HCT116 (cell line): Measurements from ENCODE around the gene ZNF784. TPM values are rescaled to one million over a fixed set of nuclear protein-coding genes. Genes with fewer than 3 reads are reported as not detected.

Source experiments
- ATAC-seq: fragments of 200-7000 bp; cut with Tn5 transposase; 2 replicates; pipeline ENCODE4 v1.9.1; 2020; ENCODE audit warnings: mild to moderate bottlenecking, moderate library complexity
- BruUV-seq: library from RNA; stranded (reverse); fragments of 400-500 nt; replicated peaks from 2 replicates; lab custom pipeline; 2021; lab: Mats Ljungman, UMichigan
- CTCF ChIA-PET: fragments of 300-600 bp; sonication (Branson Sonifier 250); formaldehyde crosslinking; loops from one replicate; lab custom pipeline; 2021; ENCODE audit warnings: antibody characterized with exemption; lab: Charles Lee
- POLR2A ChIA-PET: fragments of 300-600, 350-600 bp; sonication (Branson Sonifier 250); formaldehyde crosslinking; loops from one replicate; lab custom pipeline; 2021; ENCODE audit warnings: antibody characterized with exemption; lab: Charles Lee
- RAD21 ChIA-PET, 2 experiments: fragments of 300-600 bp; sonication (Branson Sonifier 250); formaldehyde crosslinking; loops; one replicate each; lab custom pipeline; 2023; ENCODE audit warnings: low total read pairs in 2 of 2; ENCODE audit not compliant: uncharacterized antibody in 2 of 2, unreplicated experiment in 2 of 2, low non-redundant PET in 1 of 2; lab: Charles Lee
- DNase-seq: peaks from one replicate; pipeline ENCODE4 v3.0.0-alpha.2; 2010; ENCODE audit warnings: low read depth, low spot score
- H2AFZ ChIP-seq: fragments of 200-600 bp; shearing (Covaris generic), sonication (generic); 2 replicates; pipeline ENCODE4 v1.6.1; 2017; ENCODE audit warnings: low read depth, mixed run types, mixed read lengths, antibody characterized with exemption, low read length; ENCODE audit not compliant: poor library complexity, severe bottlenecking
- H3K27ac ChIP-seq: 2 replicates; pipeline ENCODE4 v1.5.1; 2012; ENCODE audit warnings: low read depth, low read length
- H3K27me3 ChIP-seq: fragments of 200-600 bp; sonication (generic); 2 replicates; pipeline ENCODE4 v1.6.1; 2016; ENCODE audit warnings: mixed run types, low read length, mixed read lengths; ENCODE audit not compliant: insufficient read depth
- H3K36me3 ChIP-seq, 2 experiments: fragments of 200-500 bp in 1 of 2; fragments of 200-600 bp in 1 of 2; sonication (Bioruptor generic) in 1 of 2; sonication (generic) in 1 of 2; 2 replicates each; pipeline versions ENCODE4 v1.5.1 to v1.6.1; 2014 to 2016; ENCODE audit warnings: low read length in 2 of 2, inconsistent platforms in 1 of 2, mixed read lengths in 1 of 2, mixed run types in 1 of 2; ENCODE audit not compliant: insufficient read depth in 2 of 2, control insufficient read depth in 1 of 2
- H3K4me1 ChIP-seq, 2 experiments: fragments of 200-600 bp in 1 of 2; sonication (generic) in 1 of 2; 2 replicates each; pipeline versions ENCODE4 v1.5.1 to v1.6.1; 2012 to 2017; ENCODE audit warnings: low read length in 2 of 2, inconsistent platforms in 1 of 2, mild to moderate bottlenecking in 1 of 2, mixed read lengths in 1 of 2, mixed run types in 1 of 2, moderate library complexity in 1 of 2; ENCODE audit not compliant: insufficient read depth in 2 of 2, control insufficient read depth in 1 of 2
- H3K4me2 ChIP-seq: fragments of 200-600 bp; sonication (generic); 2 replicates; pipeline ENCODE4 v1.6.1; 2017; ENCODE audit warnings: mixed run types, low read length, mixed read lengths
- H3K4me3 ChIP-seq, 2 experiments: fragments of 200-600 bp in 1 of 2; sonication (generic) in 1 of 2; replicated peaks in 1 of 2; 2 replicates each; pipeline ENCODE4 v1.5.1; 2011 to 2016; ENCODE audit warnings: low read length in 2 of 2, control low read depth in 1 of 2, low read depth in 1 of 2, mild to moderate bottlenecking in 1 of 2, mixed read lengths in 1 of 2, mixed run types in 1 of 2
- H3K79me2 ChIP-seq: fragments of 200-600 bp; sonication (generic); 2 replicates; pipeline ENCODE4 v1.6.1; 2017; ENCODE audit warnings: mild to moderate bottlenecking, mixed run types, low read length, moderate library complexity, mixed read lengths; ENCODE audit not compliant: insufficient read depth
- H3K9ac ChIP-seq: fragments of 200-600 bp; sonication (generic); 2 replicates; pipeline ENCODE4 v1.6.1; 2016; ENCODE audit warnings: low read length, mixed read lengths
- H3K9me2 ChIP-seq: fragments of 200-600 bp; sonication (generic), shearing (Covaris generic); 2 replicates; pipeline ENCODE4 v1.6.1; 2017; ENCODE audit warnings: mixed run types, mild to moderate bottlenecking, moderate library complexity; ENCODE audit not compliant: insufficient read depth
- H3K9me3 ChIP-seq, 2 experiments: fragments of 200-500 bp in 1 of 2; fragments of 200-600 bp in 1 of 2; sonication (Bioruptor generic) in 1 of 2; sonication (generic) in 1 of 2; 2 replicates each; pipeline ENCODE4 v1.6.1; 2014 to 2017; ENCODE audit warnings: low read length in 2 of 2, mixed read lengths in 2 of 2, inconsistent platforms in 1 of 2, low read depth in 1 of 2, mild to moderate bottlenecking in 1 of 2, mixed run types in 1 of 2, moderate library complexity in 1 of 2; ENCODE audit not compliant: control insufficient read depth in 1 of 2, insufficient read depth in 1 of 2
- H4K20me1 ChIP-seq: fragments of 200-600 bp; sonication (generic), shearing (Covaris generic); 2 replicates; pipeline ENCODE4 v1.6.1; 2017; ENCODE audit warnings: mixed run types, mild to moderate bottlenecking, moderate library complexity; ENCODE audit not compliant: insufficient read depth
- EZH2 ChIP-seq: fragments of 200-600 bp; sonication (generic); IDR thresholded peaks from 2 replicates; pipeline ENCODE4 v1.6.1; 2017; ENCODE audit warnings: antibody characterized with exemption, mixed run types
- FOSL1 ChIP-seq: IDR thresholded peaks from 2 replicates; pipeline ENCODE4 v1.6.1; 2012; ENCODE audit warnings: low read depth
- intact Hi-C: fragments of 100-400 bp; cut with micrococcal nuclease; formaldehyde crosslinking; loops from 2 replicates; pipeline ENCODE4 v1.10.0; 2022
- total RNA-seq: library from RNA; stranded (reverse); gene quantifications from one replicate; pipeline ENCODE4 v1.2.1, GENCODE V29; 2021; ENCODE audit not compliant: unreplicated experiment
- TF ChIP-seq, protein P1 (sequence below): IDR thresholded peaks from 2 replicates; pipeline ENCODE4 v1.6.1; 2012
- TF ChIP-seq, protein P2 (sequence below), 3 experiments: fragments of 200-600 bp in 1 of 3; sonication (generic) in 1 of 3; IDR thresholded peaks in 2 of 3; conservative IDR thresholded peaks in 1 of 3; 2 replicates each; pipeline ENCODE4 v1.5.1; 2012 to 2017; ENCODE audit warnings: low read depth in 2 of 3, low read length in 2 of 3, antibody characterized with exemption in 1 of 3, borderline replicate concordance in 1 of 3, control low read depth in 1 of 3, mild to moderate bottlenecking in 1 of 3, mixed read lengths in 1 of 3, mixed run types in 1 of 3, moderate library complexity in 1 of 3; ENCODE audit not compliant: insufficient read depth in 1 of 3
- TF ChIP-seq, protein P3 (sequence below): IDR thresholded peaks from 2 replicates; pipeline ENCODE4 v1.6.1; 2011; ENCODE audit warnings: mild to moderate bottlenecking, low read length, moderate library complexity; ENCODE audit not compliant: insufficient replicate concordance; ENCODE audit errors: extremely low read depth

ZNF784 gene
- total RNA-seq, 1 experiment from 2014 or later: 5.3 TPM

DNA sequence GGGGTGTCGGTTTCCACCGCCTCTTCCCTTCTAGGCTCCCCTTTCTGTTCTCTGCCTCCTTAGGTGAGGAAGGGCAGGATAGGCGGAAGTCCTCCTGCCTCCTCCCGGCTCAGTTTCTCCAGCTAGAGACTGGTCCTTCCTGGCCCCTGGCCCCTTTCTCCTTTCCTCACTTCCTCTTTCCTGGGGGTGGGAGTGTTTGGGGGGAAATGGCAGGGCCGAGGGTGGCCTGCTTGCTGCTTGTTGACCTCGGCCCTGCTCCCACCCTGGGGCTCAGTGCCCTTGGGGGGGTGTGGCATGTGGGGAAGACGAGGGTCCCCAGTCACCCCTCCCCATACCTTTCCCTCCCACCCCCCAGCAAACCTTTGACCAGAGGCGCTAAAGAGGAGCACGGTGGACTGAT is 35.5 kb upstream of the ZNF784 start:
- no peak for TF ChIP-seq FOSL1
- TF ChIP-seq, protein P1, sequence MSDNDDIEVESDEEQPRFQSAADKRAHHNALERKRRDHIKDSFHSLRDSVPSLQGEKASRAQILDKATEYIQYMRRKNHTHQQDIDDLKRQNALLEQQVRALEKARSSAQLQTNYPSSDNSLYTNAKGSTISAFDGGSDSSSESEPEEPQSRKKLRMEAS: no peak
- TF ChIP-seq, protein P2, sequence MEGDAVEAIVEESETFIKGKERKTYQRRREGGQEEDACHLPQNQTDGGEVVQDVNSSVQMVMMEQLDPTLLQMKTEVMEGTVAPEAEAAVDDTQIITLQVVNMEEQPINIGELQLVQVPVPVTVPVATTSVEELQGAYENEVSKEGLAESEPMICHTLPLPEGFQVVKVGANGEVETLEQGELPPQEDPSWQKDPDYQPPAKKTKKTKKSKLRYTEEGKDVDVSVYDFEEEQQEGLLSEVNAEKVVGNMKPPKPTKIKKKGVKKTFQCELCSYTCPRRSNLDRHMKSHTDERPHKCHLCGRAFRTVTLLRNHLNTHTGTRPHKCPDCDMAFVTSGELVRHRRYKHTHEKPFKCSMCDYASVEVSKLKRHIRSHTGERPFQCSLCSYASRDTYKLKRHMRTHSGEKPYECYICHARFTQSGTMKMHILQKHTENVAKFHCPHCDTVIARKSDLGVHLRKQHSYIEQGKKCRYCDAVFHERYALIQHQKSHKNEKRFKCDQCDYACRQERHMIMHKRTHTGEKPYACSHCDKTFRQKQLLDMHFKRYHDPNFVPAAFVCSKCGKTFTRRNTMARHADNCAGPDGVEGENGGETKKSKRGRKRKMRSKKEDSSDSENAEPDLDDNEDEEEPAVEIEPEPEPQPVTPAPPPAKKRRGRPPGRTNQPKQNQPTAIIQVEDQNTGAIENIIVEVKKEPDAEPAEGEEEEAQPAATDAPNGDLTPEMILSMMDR (IDR thresholded peaks at IDR 0.05 in 2 of 3, conservative IDR thresholded peaks at IDR 0.05 in 1 of 3; ENCODE audit: borderline replicate concordance in 1 of 3, insufficient read depth in 1 of 3, low read depth in 2 of 3, low read length in 2 of 3): no peak
- TF ChIP-seq EZH2: no peak
- TF ChIP-seq, protein P3, sequence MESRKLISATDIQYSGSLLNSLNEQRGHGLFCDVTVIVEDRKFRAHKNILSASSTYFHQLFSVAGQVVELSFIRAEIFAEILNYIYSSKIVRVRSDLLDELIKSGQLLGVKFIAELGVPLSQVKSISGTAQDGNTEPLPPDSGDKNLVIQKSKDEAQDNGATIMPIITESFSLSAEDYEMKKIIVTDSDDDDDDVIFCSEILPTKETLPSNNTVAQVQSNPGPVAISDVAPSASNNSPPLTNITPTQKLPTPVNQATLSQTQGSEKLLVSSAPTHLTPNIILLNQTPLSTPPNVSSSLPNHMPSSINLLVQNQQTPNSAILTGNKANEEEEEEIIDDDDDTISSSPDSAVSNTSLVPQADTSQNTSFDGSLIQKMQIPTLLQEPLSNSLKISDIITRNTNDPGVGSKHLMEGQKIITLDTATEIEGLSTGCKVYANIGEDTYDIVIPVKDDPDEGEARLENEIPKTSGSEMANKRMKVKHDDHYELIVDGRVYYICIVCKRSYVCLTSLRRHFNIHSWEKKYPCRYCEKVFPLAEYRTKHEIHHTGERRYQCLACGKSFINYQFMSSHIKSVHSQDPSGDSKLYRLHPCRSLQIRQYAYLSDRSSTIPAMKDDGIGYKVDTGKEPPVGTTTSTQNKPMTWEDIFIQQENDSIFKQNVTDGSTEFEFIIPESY: no peak
- Histone ChIP-seq H3K9ac (no peak overlapping the region), H4K20me1 (no peaks in the 10 kb centered on the region; the same call in 1 of the 2 replicates), H3K27ac (no peak overlapping the region), H3K9me3 (no peaks in the 10 kb centered on the region), H3K36me3 (peaks cover 48 to 57% of the 10 kb centered on the region in 2 experiments; a peak in 3 of 4 replicates), H3K79me2 (peaks cover 96% of the 10 kb centered on the region), H3K4me3 (no peak overlapping the region), H3K4me1 (peaks cover 13 to 19% of the 10 kb centered on the region in 2 experiments; a peak in 3 of 4 replicates), H3K4me2 (no peak overlapping the region), H3K27me3 (no peaks in the 10 kb centered on the region), H2AFZ (no peak overlapping the region), H3K9me2 (no peaks in the 10 kb centered on the region)
- CTCF ChIA-PET: no interaction called here
- POLR2A ChIA-PET: no interaction called here
- ATAC-seq (no peak), DNase-seq (no peak)
- no TSS peak for BruUV-seq
- intact Hi-C loops: no loop called here
- RAD21 ChIA-PET: no interaction called here
